ENCODE measurements around the gene ZKSCAN2. TPM values are rescaled to one million over a fixed set of nuclear protein-coding genes. Genes with fewer than 3 reads are reported as not detected.

Gene ZKSCAN2
- total RNA-seq, 1 experiment from 2014 or later: 16.4 TPM

DNA sequence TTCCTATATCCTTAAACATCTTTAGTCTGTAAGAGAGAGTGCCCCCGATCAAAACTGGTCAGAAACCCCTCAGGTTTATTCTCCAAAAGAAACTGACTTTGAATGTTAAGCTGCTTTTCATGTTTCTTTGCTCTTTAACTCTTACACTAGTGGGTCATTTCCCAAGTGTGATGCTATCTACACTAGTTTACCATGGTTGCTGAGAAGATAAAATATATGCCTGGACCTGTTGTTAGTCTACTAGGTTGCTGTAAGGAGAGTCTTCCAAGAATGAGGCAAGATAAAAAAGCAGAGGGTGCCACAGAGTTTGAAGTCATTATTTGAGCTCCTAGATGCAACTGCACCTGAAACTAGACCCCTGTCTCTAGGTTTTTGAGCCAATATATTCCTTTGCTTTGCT, 12.2 kb upstream of the ZKSCAN2 start:
- intact Hi-C loops (cut with micrococcal nuclease; ENCODE audit: unreplicated experiment): loop anchor here (10.0 kb wide), 1 partner anchor 425 kb away; the partner anchor contains the start of gene HS3ST4
- TF ChIP-seq EZH2 (IDR thresholded peaks at IDR 0.05; ENCODE audit: borderline replicate concordance, low read depth, low read length, poor library complexity, severe bottlenecking) (no peak), CTCF (conservative IDR thresholded peaks at IDR 0.05; ENCODE audit: low read depth, low read length) (no peak)
- no TSS peak for BruUV-seq (replicated peaks)
- H3K36me3 ChIP-seq (ENCODE audit: insufficient read depth, low read length, poor library complexity, severe bottlenecking): no peaks in the 10 kb centered on the region
- no peak overlapping the region for H3K4me3 ChIP-seq (ENCODE audit: low read depth, low read length, poor library complexity, severe bottlenecking)
- POLR2A ChIA-PET (ENCODE audit: low non-redundant PET): interaction anchor here (0.7 kb wide), 1 partner anchor 17 kb away, joined by 3 read pairs; no protein-coding TSS in a partner anchor
- H3K27ac ChIP-seq (ENCODE audit: low read depth, low read length, poor library complexity, severe bottlenecking): no peak overlapping the region
- H3K27me3 ChIP-seq (replicated peaks; ENCODE audit: insufficient read depth, low read depth, low read length, poor library complexity): no peaks in the 10 kb centered on the region
- no peaks in the 10 kb centered on the region for H3K9me3 ChIP-seq (ENCODE audit: low read depth, low read length, poor library complexity, severe bottlenecking)
- DNase-seq (ENCODE audit: low spot score): no peak
- CTCF ChIA-PET: no interaction called here
- H3K4me1 ChIP-seq (ENCODE audit: insufficient read depth, low read length, poor library complexity, severe bottlenecking): peaks cover 10% of the 10 kb centered on the region

GRCh38 chr16:25265968-25266367, 8.3 kb upstream of the ZKSCAN2 start:
- Histone ChIP-seq H3K4me1 (ENCODE audit: insufficient read depth, low read length, poor library complexity, severe bottlenecking) (peaks cover 5% of the 10 kb centered on the region), H3K36me3 (ENCODE audit: insufficient read depth, low read length, poor library complexity, severe bottlenecking) (no peaks in the 10 kb centered on the region), H3K27me3 (replicated peaks; ENCODE audit: insufficient read depth, low read depth, low read length, poor library complexity) (no peaks in the 10 kb centered on the region), H3K27ac (ENCODE audit: low read depth, low read length, poor library complexity, severe bottlenecking) (no peak overlapping the region), H3K9me3 (ENCODE audit: low read depth, low read length, poor library complexity, severe bottlenecking) (no peaks in the 10 kb centered on the region), H3K4me3 (ENCODE audit: low read depth, low read length, poor library complexity, severe bottlenecking) (no peak overlapping the region)
- POLR2A ChIA-PET (ENCODE audit: low non-redundant PET): no interaction called here
- BruUV-seq (replicated peaks): no TSS peak
- DNase-seq (ENCODE audit: low spot score): no peak
- no peak for TF ChIP-seq EZH2 (IDR thresholded peaks at IDR 0.05; ENCODE audit: borderline replicate concordance, low read depth, low read length, poor library complexity, severe bottlenecking)
- no peak for TF ChIP-seq CTCF (conservative IDR thresholded peaks at IDR 0.05; ENCODE audit: low read depth, low read length)
- CTCF ChIA-PET: no interaction called here
- intact Hi-C loops (cut with micrococcal nuclease; ENCODE audit: unreplicated experiment): no loop called here

- BruUV-seq (replicated peaks): no TSS peak
- DNase-seq (ENCODE audit: low spot score): peak; percentile 37
- no peaks in the 10 kb centered on the region for H3K27me3 ChIP-seq (replicated peaks; ENCODE audit: insufficient read depth, low read depth, low read length, poor library complexity)
- CTCF ChIA-PET: no interaction called here
- POLR2A ChIA-PET (ENCODE audit: low non-redundant PET): no interaction called here
- H3K4me1 ChIP-seq (ENCODE audit: insufficient read depth, low read length, poor library complexity, severe bottlenecking): no peaks in the 10 kb centered on the region
- intact Hi-C loops (cut with micrococcal nuclease; ENCODE audit: unreplicated experiment): no loop called here
- no peak overlapping the region for H3K27ac ChIP-seq (ENCODE audit: low read depth, low read length, poor library complexity, severe bottlenecking)
- H3K36me3 ChIP-seq (ENCODE audit: insufficient read depth, low read length, poor library complexity, severe bottlenecking): no peaks in the 10 kb centered on the region
- TF ChIP-seq CTCF (conservative IDR thresholded peaks at IDR 0.05; ENCODE audit: low read depth, low read length) (no peak), EZH2 (IDR thresholded peaks at IDR 0.05; ENCODE audit: borderline replicate concordance, low read depth, low read length, poor library complexity, severe bottlenecking) (no peak)
- H3K9me3 ChIP-seq (ENCODE audit: low read depth, low read length, poor library complexity, severe bottlenecking): no peaks in the 10 kb centered on the region
- H3K4me3 ChIP-seq (ENCODE audit: low read depth, low read length, poor library complexity, severe bottlenecking): no peak overlapping the region
These were observed 7.0 kb upstream of the ZKSCAN2 start for GRCh38 chr16:25264597-25264996.

Data from A673 (cell line).